SU-DHL-6 (cell line): ENCODE measurements around the gene SYNRG.

ENCODE experiments used
- CTCF ChIP-seq: fragments of 200-600 bp; sonication (generic); IDR thresholded peaks from one replicate; pipeline ENCODE4 v1.5.1; 2017; ENCODE audit warnings: antibody characterized with exemption, mild to moderate bottlenecking, low read length, moderate library complexity; ENCODE audit not compliant: insufficient read depth, poor library complexity, severe bottlenecking
- EZH2phosphoT487 ChIP-seq: fragments of 200-600 bp; sonication (generic), shearing (Covaris generic); conservative IDR thresholded peaks from 2 replicates; pipeline ENCODE4 v1.6.1; 2018; ENCODE audit warnings: mild to moderate bottlenecking, antibody characterized with exemption, low read length, moderate library complexity, mixed read lengths

- TF ChIP-seq CTCF, result peak; percentile 36
- no peak for TF ChIP-seq EZH2phosphoT487
Observed at GRCh38 chr17:37570527-37571093, 38.6 kb downstream of the SYNRG start.
